K562 (cell line): ENCODE results near the gene SMPDL3B. TPM values are rescaled to one million over a fixed set of nuclear protein-coding genes. Genes with fewer than 3 reads are reported as not detected.

ENCODE experiments used
- ATAC-seq: fragments of 200-7000 bp; cut with Tn5 transposase; 3 replicates; pipeline ENCODE4 v1.9.1; 2020; ENCODE audit warnings: moderate library complexity
- BruUV-seq: library from RNA; stranded (reverse); fragments of 400-500 nt; replicated peaks from 2 replicates; lab custom pipeline; 2021; lab: Mats Ljungman, UMichigan
- CTCF ChIA-PET: fragments of 300-600 bp; formaldehyde crosslinking; extraction: SDS; loops from one replicate; lab custom pipeline; 2021; ENCODE audit warnings: low intra/inter-chr PET ratio; lab: Yijun Ruan, JAX
- POLR2A ChIA-PET: fragments of 300-600, 350-650 bp; sonication (Branson Sonifier 250); formaldehyde crosslinking; extraction: SDS; loops from one replicate; lab custom pipeline; 2021; ENCODE audit warnings: antibody characterized with exemption, inconsistent platforms; lab: Yijun Ruan, JAX
- DNase-seq, 4 experiments: peaks; one replicate each; pipeline versions ENCODE4 v3.0.0 to v3.0.0-alpha.2; 2011 to 2018; ENCODE audit warnings: low spot score in 3 of 4, mixed read lengths in 3 of 4; ENCODE audit errors: extremely low read depth in 1 of 4
- FAIRE-seq: peaks from 2 replicates; lab custom pipeline; 2011; peaks lifted over from hg19 to GRCh38; lab: Jason Lieb, UNC
- H2AFZ ChIP-seq: 2 replicates; pipeline ENCODE4 v1.6.0; 2011; ENCODE audit warnings: low read depth, low read length, control low read depth, inconsistent platforms
- H3K27ac ChIP-seq: fragments of 200-600 bp; 3 replicates; pipeline ENCODE4 v1.8.0; 2011; ENCODE audit warnings: low read depth, mild to moderate bottlenecking, control low read depth, inconsistent platforms, low read length, moderate library complexity, mixed read lengths; ENCODE audit errors: extremely low read depth
- H3K27me3 ChIP-seq, 2 experiments: fragments of 300-600 bp in 1 of 2; 2 replicates in 1 of 2; 3 replicates in 1 of 2; pipeline versions ENCODE4 v1.6.0 to v1.8.0; 2011; ENCODE audit warnings: inconsistent platforms in 2 of 2, low read length in 2 of 2, mild to moderate bottlenecking in 1 of 2, mixed read lengths in 1 of 2, moderate library complexity in 1 of 2; ENCODE audit not compliant: control insufficient read depth in 2 of 2, insufficient read depth in 2 of 2
- H3K36me3 ChIP-seq: fragments of 300-600 bp; 3 replicates; pipeline ENCODE4 v1.8.0; 2011; ENCODE audit warnings: mild to moderate bottlenecking, low read length, inconsistent platforms; ENCODE audit not compliant: control insufficient read depth, insufficient read depth
- H3K4me1 ChIP-seq, 2 experiments: fragments of 200-600 bp in 1 of 2; replicated peaks in 1 of 2; 2 replicates in 1 of 2; 3 replicates in 1 of 2; pipeline versions ENCODE4 v1.5.1 to v1.8.0; 2011; ENCODE audit warnings: inconsistent platforms in 2 of 2, low read length in 2 of 2, mild to moderate bottlenecking in 1 of 2, mixed read lengths in 1 of 2, moderate library complexity in 1 of 2; ENCODE audit not compliant: control insufficient read depth in 2 of 2, insufficient read depth in 2 of 2
- H3K4me2 ChIP-seq: 2 replicates; pipeline ENCODE4 v1.6.1; 2011; ENCODE audit warnings: low read length, control low read depth, inconsistent platforms, mixed read lengths; ENCODE audit not compliant: insufficient read depth
- H3K4me3 ChIP-seq: fragments of 200-600 bp; sonication (generic), shearing (Covaris generic); 2 replicates; pipeline ENCODE4 v1.5.1; 2016; ENCODE audit warnings: control low read depth, inconsistent platforms
- H3K79me2 ChIP-seq: fragments of 200-600 bp; 3 replicates; pipeline ENCODE4 v1.8.0; 2011; ENCODE audit warnings: low read length, inconsistent platforms; ENCODE audit not compliant: control insufficient read depth, insufficient read depth
- H3K9ac ChIP-seq, 2 experiments: 2 replicates each; pipeline versions ENCODE4 v1.6.0 to v1.6.1; 2011; ENCODE audit warnings: low read depth in 2 of 2, low read length in 2 of 2, control low read depth in 1 of 2, inconsistent platforms in 1 of 2, mild to moderate bottlenecking in 1 of 2, mixed read lengths in 1 of 2; ENCODE audit not compliant: insufficient read depth in 1 of 2
- H3K9me1 ChIP-seq: one replicate; pipeline ENCODE4 v1.6.0; 2011; ENCODE audit warnings: inconsistent platforms, mild to moderate bottlenecking, low read length, moderate library complexity; ENCODE audit not compliant: control insufficient read depth, insufficient read depth
- H3K9me3 ChIP-seq: replicated peaks from 2 replicates; pipeline ENCODE4 v1.5.1; 2011; ENCODE audit warnings: low read depth, low read length, inconsistent platforms; ENCODE audit not compliant: control insufficient read depth, insufficient read depth
- H4K20me1 ChIP-seq: replicated peaks from 2 replicates; pipeline ENCODE4 v1.6.1; 2011; ENCODE audit warnings: low read length, inconsistent platforms, mixed read lengths; ENCODE audit not compliant: control insufficient read depth, insufficient read depth
- CREB5 ChIP-seq: fragments of 250-450 bp; sonication (Bioruptor Pico); IDR thresholded peaks from 2 replicates; pipeline ENCODE4 v1.5.0; 2020; ENCODE audit warnings: mild to moderate bottlenecking
- NFIX ChIP-seq: fragments of 250-450 bp; sonication (Bioruptor Pico); IDR thresholded peaks from 2 replicates; pipeline ENCODE4 v1.4.0; 2020; ENCODE audit warnings: low read depth, mild to moderate bottlenecking, moderate library complexity
- PHF21A ChIP-seq: fragments of 450-650 bp; IDR thresholded peaks from 2 replicates; pipeline ENCODE4 v1.6.1; 2017; ENCODE audit warnings: low read depth, borderline replicate concordance
- SREBF1 ChIP-seq: fragments of 150-350 bp; IDR thresholded peaks from 2 replicates; pipeline ENCODE4 v1.6.1; 2014; ENCODE audit warnings: antibody characterized with exemption, low read depth, low read length, borderline replicate concordance
- ZNF274 ChIP-seq: IDR thresholded peaks from 2 replicates; pipeline ENCODE4 v1.6.1; 2011; ENCODE audit warnings: low read depth, mild to moderate bottlenecking, low read length, moderate library complexity, borderline replicate concordance
- WGBS: fragments of 100-300 bp; shearing (Covaris generic); methylation state at CpG from one replicate; pipeline ENCODE4 v1.1.6; 2016; ENCODE audit warnings: low coverage, mixed read lengths; ENCODE audit not compliant: insufficient coverage; ENCODE audit errors: missing lambda C conversion rate; 5-methylcytosine and 5-hydroxymethylcytosine counted together
- in situ Hi-C: fragments of 300-500 bp; cut with MboI; formaldehyde crosslinking; loops from 4 replicates; pipeline ENCODE4 v1.15.0; 2018; ENCODE audit warnings: inconsistent platforms, mixed read lengths
- intact Hi-C: fragments of 100-400 bp; cut with micrococcal nuclease; formaldehyde crosslinking; loops from 2 replicates; pipeline ENCODE4 v1.14.2; 2022
- polyA plus RNA-seq, 8 experiments: library from polyadenylated mRNA; depleted of rRNA in 4 of 8; stranded (reverse) in 5 of 8; unstranded in 3 of 8; fragments of >200 nt; fragmentation: Nextera tagmentation in 2 of 8; fragmentation: Illumina TruSeq in 1 of 8; extraction: Ambion mirVana in 2 of 8; extraction: Trizol in 1 of 8; gene quantifications; 2 replicates each; pipeline versions ENCODE4 v1.2.1 to v1.2.3, GENCODE V29; 2011 to 2014; ENCODE audit warnings: inconsistent platforms in 1 of 8, missing spikeins in 1 of 8
- total RNA-seq, 7 experiments: library from RNA; depleted of rRNA in 6 of 7; stranded (reverse); fragments of >200 nt in 6 of 7; fragmentation: Illumina TruSeq in 2 of 7; extraction: Trizol in 2 of 7; gene quantifications; 2 replicates each; pipeline versions ENCODE4 v1.2.1 to v1.2.3, GENCODE V29; 2011 to 2021; ENCODE audit warnings: low replicate concordance in 1 of 7
- TF ChIP-seq, protein P1 (sequence below): IDR thresholded peaks from 2 replicates; pipeline ENCODE4 v1.6.1; 2012; ENCODE audit warnings: low read depth, low read length, improper control_type of control experiment, borderline replicate concordance
- TF ChIP-seq, protein P2 (sequence below): sonication (generic); formaldehyde crosslinking; IDR thresholded peaks from 2 replicates; pipeline ENCODE4 v1.9.0; 2022; ENCODE audit warnings: mild to moderate bottlenecking, missing genetic modification reagents

The SMPDL3B gene
- total and polyA plus RNA-seq, 9 of the 15 experiments (the other 6 are each of a cell fraction or from before 2014, with no cell fraction given), result 0.07 to 1.2 (median 0.73) TPM

DNA sequence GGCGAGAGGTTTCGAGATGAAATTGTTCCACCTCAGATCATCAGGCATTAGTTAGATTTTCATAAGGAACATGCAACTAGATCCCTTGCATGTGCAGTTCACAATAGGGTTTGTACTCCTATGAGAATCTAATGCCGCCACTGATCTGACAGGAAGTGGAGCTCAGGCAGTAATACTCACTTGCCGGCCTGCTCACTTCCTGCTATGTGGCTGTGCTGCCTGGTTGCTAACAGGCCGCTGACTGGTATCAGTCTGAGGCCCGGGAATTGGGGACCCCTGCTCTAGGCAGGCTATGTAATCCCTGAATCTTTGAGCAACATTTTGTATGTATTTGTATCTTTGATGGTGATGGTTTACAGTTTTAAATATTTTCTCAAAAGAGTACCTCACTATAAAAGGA is 57.5 kb downstream of the SMPDL3B start:
- Histone ChIP-seq H3K4me3 (no peak overlapping the region), H3K27me3 (no peaks in the 10 kb centered on the region), H2AFZ (no peak overlapping the region), H3K79me2 (no peaks in the 10 kb centered on the region), H3K4me2 (no peak overlapping the region), H3K9ac (no peak overlapping the region), H4K20me1 (no peaks in the 10 kb centered on the region), H3K27ac (no peak overlapping the region), H3K4me1 (no peaks in the 10 kb centered on the region), H3K9me3 (no peaks in the 10 kb centered on the region), H3K36me3 (peaks cover 93% of the 10 kb centered on the region), H3K9me1 (no peaks in the 10 kb centered on the region)
- ChIA-PET POLR2A (interaction anchor here (1.5 kb wide), 1 partner anchor 8 kb away, joined by 4 read pairs; no protein-coding TSS in a partner anchor), CTCF (no interaction called here)
- in situ Hi-C loops (no loop called here), intact Hi-C loops (no loop called here)
- no peak for TF ChIP-seq SREBF1
- TF ChIP-seq, protein P1, sequence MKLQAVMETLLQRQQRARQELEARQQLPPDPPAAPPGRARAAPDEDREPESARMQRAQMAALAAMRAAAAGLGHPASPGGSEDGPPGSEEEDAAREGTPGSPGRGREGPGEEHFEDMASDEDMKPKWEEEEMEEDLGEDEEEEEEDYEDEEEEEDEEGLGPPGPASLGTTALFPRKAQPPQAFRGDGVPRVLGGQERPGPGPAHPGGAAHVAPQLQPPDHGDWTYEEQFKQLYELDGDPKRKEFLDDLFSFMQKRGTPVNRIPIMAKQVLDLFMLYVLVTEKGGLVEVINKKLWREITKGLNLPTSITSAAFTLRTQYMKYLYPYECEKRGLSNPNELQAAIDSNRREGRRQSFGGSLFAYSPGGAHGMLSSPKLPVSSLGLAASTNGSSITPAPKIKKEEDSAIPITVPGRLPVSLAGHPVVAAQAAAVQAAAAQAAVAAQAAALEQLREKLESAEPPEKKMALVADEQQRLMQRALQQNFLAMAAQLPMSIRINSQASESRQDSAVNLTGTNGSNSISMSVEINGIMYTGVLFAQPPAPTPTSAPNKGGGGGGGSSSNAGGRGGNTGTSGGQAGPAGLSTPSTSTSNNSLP, result no peak
- TF ChIP-seq, protein P2, sequence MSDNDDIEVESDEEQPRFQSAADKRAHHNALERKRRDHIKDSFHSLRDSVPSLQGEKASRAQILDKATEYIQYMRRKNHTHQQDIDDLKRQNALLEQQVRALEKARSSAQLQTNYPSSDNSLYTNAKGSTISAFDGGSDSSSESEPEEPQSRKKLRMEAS (CRISPR knock-in tag), result no peak
- no peak for TF ChIP-seq NFIX
- no peak for TF ChIP-seq PHF21A
- TF ChIP-seq CREB5 (CRISPR knock-in tag), result no peak
- TF ChIP-seq ZNF274, result no peak
- DNase-seq (no peak), ATAC-seq (no peak), FAIRE-seq (no peak)
- BruUV-seq, result no TSS peak
- 93% methylated on average over 6 of the region's 6 CpGs for WGBS
